ENCODE measurements around the gene PSENEN.

Gene PSENEN

DNA sequence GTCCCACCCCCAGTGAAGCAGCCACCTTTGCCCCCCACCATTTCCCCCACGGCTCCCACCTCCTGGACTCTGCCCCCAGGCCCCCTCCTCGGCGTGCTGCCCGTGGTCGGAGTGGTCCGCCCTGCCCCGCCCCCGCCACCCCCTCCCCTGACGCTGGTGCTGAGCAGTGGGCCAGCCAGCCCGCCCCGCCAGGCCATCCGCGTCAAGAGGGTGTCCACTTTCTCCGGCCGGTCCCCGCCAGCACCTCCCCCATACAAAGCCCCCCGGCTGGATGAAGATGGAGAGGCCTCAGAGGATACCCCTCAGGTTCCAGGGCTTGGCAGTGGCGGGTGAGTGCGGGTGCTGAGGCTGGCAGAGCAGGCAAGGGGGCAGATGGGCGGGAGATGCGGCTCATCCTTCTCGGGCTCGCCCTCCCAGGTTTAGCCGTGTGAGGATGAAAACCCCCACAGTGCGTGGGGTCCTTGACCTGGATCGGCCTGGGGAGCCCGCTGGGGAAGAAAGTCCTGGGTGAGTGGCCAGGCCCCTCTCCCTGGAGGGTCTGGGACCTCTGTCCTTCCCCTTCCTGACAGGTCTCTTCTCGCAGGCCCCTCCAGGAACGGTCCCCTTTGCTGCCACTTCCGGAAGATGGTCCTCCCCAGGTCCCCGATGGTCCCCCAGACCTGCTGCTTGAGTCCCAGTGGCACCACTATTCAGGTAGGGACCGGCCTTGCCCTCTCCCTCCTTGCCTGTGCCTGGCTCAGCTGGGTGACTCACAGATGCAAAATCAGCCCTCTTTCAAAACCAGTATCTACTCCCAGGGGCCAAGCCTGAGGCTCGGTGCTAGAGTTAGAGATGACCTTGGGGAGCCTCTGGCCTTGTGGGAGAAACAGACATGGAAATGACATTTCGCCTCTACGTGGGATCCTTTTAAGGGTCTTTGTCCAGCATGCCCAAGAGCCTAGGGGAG is 12.0 kb upstream of the PSENEN start:
- no peak for DNase-seq (ENCODE audit: low read depth in 2 of 2)

DNA sequence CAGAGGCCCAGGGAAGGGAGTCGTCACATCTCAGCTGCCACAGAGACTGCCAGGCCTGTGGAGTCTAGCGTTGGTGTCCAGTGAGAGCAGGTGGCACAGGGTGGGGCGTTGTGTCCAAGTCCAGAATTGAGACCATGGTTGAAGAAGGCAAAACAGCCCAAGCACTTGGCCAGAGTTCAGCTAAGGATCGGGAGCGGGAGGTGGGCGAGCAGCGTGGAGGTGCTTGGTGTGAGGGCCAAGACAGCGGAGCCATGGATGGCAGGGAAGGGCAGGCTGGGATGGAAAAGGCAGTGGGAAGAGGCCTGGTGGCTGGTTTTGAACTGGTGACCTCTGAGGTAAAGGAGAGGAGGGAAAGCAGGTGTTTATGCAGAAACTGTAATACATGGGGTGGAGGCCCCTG is 11.2 kb upstream of the PSENEN start:
- DNase-seq (ENCODE audit: low read depth in 2 of 2) = no peak

DNA sequence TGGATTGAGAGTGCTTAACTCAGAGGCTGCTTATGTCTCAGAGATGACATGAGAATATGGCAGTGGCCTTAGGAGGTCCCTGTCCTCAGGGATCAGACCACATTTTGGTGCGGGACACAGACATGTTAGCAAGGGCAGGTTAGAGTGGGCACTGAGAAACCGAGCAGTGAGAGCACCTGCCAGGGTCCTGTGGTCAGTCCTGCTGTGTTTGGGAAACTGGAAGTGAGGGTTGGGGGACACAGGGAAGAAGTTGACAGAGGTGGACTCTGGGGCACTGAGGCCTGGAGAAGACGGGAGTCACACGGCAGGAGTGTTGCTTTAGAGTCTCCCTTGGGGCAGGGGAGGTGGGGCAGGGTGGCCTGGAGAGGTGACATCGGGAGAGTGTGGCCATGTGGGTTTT is 10.6 kb upstream of the PSENEN start:
- no peak for DNase-seq (ENCODE audit: low read depth in 2 of 2)

DNA sequence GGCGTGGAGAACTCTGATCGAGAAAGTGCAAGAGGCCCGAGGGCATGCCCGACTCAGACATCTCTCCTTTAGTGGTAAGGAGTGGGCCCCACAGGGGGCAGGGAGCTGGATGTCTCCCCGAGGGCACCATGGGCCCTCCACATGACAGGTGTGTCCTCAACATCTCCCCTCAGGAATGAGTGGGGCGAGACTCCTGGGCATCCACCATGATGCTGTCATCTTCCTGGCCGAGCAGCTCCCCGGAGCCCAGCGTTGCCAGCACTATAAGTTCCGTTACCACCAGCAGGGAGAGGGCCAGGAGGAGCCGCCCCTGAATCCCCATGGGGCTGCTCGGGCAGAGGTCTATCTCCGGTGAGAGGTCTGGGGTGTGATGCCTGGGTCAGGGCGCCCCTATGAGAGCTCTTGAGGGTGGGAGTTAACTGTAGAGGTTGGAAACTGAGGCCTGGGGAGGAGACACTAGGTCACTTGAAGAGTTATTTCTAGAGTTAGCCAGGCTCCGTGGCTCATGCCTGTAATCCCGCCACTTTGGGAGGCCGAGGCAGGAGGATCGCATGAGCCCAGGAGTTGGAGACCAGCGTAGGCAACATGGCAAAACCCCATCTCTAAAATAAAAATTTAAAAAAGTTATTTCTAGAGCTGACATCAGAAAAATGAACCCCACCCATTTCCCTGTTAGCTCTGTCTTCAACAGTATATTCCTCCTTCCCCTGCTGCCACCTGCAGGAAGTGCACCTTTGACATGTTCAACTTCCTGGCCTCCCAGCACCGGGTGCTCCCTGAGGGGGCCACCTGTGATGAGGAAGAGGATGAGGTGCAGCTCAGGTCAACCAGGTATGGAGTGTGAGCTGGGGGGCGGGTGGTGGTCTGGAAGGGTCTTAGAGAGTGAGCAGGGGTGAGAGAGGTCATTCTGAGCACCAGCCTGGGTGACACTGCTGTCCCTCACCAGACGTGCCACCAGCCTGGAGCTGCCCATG is 8.3 kb upstream of the PSENEN start:
- DNase-seq (ENCODE audit: low read depth in 2 of 2) = no peak

DNA sequence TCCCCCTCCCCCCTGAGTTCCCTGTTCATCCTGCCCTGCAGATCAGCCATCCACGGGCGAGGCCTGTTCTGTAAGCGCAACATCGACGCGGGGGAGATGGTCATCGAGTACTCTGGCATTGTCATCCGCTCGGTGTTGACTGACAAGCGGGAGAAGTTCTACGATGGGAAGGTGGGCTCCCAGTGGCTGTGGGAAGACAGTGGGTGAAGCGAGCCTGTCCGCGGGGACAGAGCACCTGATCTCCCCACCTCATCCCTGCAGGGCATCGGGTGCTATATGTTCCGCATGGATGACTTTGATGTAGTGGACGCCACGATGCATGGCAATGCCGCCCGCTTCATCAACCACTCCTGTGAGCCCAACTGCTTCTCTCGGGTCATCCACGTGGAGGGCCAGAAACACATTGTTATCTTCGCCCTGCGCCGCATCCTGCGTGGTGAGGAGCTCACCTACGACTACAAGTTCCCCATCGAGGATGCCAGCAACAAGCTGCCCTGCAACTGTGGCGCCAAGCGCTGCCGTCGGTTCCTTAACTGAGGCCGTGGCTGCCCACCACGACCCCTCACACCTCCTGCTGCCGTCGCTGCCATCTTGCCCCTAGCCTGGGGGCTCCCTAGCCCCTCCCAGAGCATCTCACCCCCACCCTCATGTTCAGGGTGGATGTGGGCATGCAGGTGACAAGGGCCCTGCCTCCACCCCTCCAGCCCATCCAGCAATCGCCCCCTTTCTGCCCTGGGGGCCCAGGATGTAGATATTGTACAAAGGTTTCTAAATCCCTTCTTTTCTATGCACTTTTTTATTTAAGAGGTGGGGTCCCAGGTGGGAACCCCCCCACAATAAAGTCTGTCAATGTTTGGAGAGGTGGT is 7.2 kb upstream of the PSENEN start:
- no peak for DNase-seq (ENCODE audit: low read depth in 2 of 2)

DNA sequence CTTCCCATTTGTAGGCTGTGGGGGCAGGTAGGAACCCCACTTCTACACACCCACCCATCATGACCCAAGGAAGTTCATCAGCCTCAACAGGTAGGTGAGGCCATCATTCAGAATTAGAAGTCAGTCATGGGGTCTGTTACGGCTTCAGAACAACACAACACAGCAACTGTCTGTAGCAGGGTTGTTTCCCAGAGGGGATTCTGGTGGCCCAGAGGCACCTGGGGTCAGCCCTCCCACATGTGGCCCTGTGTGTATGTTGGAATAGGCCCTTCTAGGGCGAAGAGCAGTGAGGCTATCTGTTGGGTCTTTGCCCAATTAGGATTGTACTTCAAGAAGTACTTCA is 6.6 kb upstream of the PSENEN start:
- DNase-seq (ENCODE audit: low read depth in 2 of 2) = no peak

GRCh38 chr19:35739275-35740107 is 6.0 kb upstream of the PSENEN start:
- DNase-seq (ENCODE audit: low read depth in 2 of 2) = no peak

DNA sequence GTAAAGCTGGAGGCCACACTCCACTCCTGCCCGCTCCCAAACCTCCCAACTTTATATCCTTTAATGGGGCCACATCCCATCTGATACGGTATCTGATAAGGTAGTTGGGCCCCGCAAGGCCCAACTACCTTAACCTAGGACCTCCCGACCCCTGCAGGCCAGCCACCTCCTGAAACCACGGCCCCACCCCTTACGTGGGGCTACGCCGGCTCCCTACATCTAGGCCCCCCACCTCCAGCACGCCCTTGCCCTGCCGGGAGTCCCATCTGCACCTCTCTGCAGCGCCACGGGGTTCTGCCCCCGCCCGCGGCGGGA is 5.4 kb upstream of the PSENEN start:
- DNase-seq (ENCODE audit: low read depth in 2 of 2) = no peak

DNA sequence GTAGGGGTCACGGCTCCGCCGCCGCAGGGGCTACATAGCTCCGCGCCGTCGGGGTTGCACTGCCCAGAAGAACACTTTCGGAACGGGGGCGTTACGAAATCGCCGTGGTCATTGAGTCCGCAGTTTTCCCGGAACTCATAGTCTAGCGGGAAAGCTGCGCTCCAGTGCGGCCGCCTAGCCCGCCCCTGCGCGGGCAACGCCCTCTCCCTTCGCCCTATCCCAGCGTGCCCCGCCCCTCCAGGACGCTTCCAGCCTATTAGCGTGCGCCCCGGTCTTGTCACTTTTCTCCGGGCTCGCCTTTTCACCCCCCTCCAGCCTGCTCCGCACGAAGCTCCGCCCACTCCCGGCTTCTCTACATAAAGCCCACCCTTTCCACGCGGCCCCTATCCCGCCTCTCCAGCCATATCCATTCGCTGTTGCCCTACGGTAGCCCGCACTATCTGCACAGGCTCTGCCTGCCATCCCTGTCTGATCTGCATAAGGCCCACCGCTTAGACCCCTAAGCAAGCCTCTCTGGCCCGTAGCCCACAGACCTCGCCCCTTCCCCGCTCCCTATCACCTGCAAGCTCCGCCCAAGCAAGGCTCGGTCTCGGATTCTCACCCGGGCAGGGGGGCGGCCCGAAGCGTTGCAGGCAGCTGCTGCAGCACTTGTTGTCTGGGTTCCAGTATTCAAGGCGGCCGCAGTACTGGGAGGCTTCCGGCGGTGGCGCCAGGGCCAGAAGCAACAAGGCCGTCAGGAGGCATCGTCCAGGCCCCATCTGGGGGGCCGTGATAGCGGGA is 4.8 kb upstream of the PSENEN start:
- peak; percentile 89 to 92 for DNase-seq (ENCODE audit: low read depth in 2 of 2)

- no peak for DNase-seq (ENCODE audit: low read depth in 2 of 2)
These were observed 4.3 kb upstream of the PSENEN start for GRCh38 chr19:35741203-35741515.

DNA sequence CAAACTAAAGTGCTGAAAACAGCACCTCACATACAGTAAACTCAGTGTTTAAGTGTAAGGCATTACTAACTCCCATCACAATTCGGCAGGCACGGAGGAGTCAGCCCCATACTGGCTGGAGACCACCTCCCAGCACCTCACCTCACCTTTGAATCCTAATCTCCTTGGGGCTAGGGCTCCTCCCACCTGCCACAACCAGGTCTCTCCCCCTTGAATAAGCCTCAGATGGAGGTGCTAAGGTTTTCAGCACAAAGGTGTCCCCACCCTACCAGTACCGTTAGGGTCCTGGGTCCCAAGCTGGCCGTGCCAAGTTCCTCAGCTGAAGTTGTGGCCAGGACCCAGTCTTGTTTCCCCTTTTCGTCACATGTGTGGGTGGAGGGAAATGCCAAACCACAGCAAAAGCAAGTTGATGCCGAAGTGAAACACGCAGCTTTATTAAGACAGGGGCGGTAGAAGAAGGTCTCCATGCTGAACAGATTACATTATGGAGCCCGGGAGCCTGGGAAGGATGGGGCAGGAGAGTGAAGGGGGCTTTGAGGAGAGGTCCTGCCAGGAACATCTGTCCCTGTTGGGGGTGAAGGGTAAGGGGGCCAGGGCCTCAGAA is 3.2 kb upstream of the PSENEN start, which contains the start of gene IGFLR1:
IGFLR1 (minus strand) TSS at position 332 of the 604 bp plus-strand sequence. CDS start 1,272 bp downstream, outside the sequence.
- no peak for DNase-seq (ENCODE audit: low read depth in 2 of 2)

- no peak for DNase-seq (ENCODE audit: low read depth in 2 of 2)
These were observed 1.6 kb upstream of the PSENEN start for GRCh38 chr19:35743640-35744429.

GRCh38 chr19:35744430-35745327 is 772 bp upstream of the PSENEN start:
- peak; percentile 74 to 84 for DNase-seq (ENCODE audit: low read depth in 2 of 2)

DNA sequence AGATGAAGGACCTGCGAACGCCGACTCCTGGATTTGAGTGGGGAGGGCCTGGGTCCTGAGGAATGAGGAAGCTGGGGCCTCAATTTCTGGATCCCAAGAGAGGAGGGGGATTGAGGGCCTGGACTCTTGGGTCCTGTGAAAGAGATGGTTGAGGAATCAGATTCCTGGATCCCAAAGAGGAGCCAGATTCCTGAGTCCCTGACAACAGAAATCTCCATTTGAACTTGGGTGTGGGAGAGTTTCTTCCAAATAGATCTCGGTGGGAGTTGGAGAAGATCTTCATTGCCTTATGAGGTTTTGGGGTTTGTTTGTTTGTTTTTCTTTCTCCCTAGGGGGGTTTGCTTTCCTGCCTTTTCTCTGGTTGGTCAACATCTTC is 624 bp downstream of the PSENEN start:
- no peak for DNase-seq (ENCODE audit: low read depth in 2 of 2)

DNA sequence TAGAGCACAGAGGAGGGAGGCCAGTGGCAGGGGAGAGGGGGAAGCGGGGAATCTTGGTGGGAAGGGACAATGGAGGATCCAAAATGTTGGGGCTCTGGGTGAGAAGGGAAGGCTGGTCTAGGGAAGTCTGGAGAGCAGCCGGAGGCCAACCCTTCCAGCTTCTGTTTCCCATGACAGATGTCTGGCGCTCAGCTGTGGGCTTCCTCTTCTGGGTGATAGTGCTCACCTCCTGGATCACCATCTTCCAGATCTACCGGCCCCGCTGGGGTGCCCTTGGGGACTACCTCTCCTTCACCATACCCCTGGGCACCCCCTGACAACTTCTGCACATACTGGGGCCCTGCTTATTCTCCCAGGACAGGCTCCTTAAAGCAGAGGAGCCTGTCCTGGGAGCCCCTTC is 1.1 kb downstream of the PSENEN start:
- no peak for DNase-seq (ENCODE audit: low read depth in 2 of 2)

DNA sequence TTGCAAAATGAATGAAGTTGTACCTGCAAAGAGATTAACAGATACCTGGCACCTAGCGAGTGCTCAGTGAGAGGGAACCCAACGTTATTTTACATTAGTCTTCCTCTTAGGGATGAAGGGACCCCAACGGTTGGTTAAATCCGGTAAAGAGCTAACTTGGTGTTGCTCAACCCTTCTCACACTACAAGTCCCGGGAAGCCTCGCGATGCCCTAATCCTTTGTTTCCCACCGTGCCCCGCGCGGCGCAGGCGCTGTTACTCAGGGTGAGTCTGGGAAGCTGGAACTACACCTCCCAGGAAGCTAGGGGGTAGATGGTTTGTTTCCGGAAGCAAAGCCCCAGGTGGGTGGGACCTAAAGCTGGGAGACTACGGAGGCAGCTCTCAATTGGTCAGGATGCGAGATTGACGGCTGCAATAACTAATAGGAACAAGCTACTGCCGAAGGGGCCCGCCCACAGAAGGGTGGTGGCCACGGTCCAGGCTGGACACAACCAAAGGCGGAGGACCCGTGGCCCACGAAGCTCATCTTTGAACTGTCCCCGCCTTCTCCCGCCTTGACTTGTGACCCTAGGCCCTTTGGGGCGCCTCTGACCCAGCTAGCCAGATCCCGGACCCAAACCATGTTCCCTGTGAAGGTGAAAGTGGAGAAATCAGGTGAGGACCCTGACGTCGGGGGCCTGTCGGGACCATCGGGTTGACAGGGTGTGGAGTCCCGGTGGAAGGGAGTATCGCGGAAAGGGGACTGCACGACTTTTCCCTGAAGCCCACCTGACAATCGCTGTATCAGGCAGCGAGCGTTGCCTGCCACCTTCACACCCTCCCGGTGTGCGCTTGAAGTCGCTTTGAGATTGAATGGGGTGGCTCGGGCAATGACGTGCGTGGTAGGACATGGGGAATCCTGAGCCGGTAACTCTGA is 2.9 kb downstream of the PSENEN start, which contains the start of gene LIN37:
LIN37 (plus strand) TSS at position 471 of the 915 bp plus-strand sequence; CDS start at position 620, 149 bp downstream.
- peak; percentile 94 to 96 for DNase-seq (ENCODE audit: low read depth in 2 of 2)

DNA sequence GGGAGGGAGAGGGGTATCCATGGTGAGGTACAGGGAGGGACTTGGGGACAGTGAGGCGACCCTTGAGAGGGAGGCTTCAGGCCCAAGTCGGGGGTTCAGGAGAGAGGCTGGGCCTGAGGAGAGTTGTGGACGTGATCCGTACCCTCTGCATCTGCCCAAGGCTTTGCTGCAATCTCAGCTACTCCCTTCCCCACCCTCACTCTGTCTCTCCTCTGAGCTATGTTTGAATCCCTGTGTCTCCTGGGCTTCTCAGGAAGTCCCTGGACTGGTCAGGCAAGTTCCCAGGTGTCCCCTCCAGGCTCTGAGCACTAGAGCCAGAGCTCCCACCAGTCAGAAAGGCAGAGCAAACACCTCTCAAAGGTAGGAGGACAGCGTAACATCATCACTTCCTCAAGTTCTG is 4.7 kb downstream of the PSENEN start:
- DNase-seq (ENCODE audit: low read depth in 2 of 2) = no peak

All from stimulated activated CD8-positive, alpha-beta memory T cell treated with anti-CD3 and anti-CD28 coated beads, Interleukin-7, amount 100 ng/mL, for 1 hour (primary cell).